ENCODE data around the gene NAV2.
"Not testable (repeated sequence)": the region's sequence is repeated elsewhere in the genome, so short reads cannot be mapped to it uniquely, and the experiment has no call there.

Gene NAV2

DNA sequence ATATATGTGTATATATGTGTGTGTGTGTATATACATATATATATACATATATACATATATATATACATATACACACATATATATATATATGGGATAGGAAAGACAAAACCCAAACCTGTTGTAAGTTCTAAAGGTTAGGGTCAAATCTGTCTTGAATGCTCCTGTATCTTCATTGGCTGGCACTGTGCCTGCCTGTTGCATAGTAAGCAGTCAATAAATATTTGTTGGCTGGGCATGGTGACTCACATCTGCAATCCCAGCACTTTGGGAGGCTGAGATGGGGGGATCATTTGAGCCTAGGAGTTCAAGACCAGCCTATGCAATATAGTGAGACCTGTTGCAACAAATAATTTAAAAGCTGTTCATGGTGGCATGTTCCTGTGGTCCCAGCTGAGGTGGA, 242.3 kb downstream of the NAV2 start:
- H3K9me3 Mint-ChIP-seq = no peaks in the 10 kb centered on the region
- no peak overlapping the region for H3K27ac Mint-ChIP-seq
- H3K4me1 Mint-ChIP-seq (ENCODE audit: low read depth) = peaks cover 9% of the 10 kb centered on the region
- peaks cover 24% of the 10 kb centered on the region for H3K27me3 Mint-ChIP-seq (ENCODE audit: low read depth)
- H3K36me3 Mint-ChIP-seq (ENCODE audit: low read depth) = no peaks in the 10 kb centered on the region
- H3K4me3 Mint-ChIP-seq = no peak overlapping the region

DNA sequence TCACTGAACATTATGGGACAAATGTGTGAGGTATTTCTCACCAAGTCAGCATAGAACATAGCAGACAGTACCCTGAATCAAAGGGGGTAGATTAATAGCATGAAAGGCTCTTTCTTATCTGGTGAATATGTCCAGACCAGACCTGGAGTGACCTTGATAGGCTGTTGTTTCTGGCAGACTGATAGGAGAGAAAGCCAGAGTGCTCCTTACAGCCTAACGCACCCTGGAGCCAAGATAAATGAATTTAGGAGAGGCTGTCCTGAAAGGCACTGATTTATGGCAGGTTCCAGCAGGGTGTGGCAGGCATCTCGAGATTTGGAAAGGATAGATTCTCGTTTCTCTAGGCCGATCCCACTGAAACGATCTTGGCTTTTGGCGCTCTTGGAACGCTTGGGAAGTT, 243.0 kb downstream of the NAV2 start:
- Mint-ChIP-seq H3K9me3 (no peaks in the 10 kb centered on the region), H3K27ac (no peak overlapping the region), H3K27me3 (ENCODE audit: low read depth) (peaks cover 24% of the 10 kb centered on the region), H3K4me3 (no peak overlapping the region), H3K36me3 (ENCODE audit: low read depth) (no peaks in the 10 kb centered on the region), H3K4me1 (ENCODE audit: low read depth) (peaks cover 9% of the 10 kb centered on the region)

DNA sequence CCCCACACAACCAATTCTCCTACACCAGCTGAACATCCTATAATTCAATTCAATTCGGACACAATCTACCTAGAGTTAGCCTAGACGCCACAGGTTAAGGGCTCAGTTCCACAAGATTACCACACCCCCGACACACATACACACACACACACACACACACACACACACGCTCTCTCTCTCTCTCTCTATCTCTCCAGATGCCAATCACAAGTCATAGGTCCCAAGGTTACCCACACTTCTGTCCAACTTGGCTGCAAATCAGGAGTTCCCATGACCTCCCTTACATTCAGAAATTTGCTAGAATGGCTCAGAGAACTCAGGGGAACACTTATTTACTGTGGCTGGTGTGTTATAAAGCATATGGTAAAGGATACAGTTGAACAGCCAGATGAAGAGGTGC, 243.6 kb downstream of the NAV2 start:
- Mint-ChIP-seq H3K4me3 (no peak overlapping the region), H3K27me3 (ENCODE audit: low read depth) (peaks cover 24% of the 10 kb centered on the region)

DNA sequence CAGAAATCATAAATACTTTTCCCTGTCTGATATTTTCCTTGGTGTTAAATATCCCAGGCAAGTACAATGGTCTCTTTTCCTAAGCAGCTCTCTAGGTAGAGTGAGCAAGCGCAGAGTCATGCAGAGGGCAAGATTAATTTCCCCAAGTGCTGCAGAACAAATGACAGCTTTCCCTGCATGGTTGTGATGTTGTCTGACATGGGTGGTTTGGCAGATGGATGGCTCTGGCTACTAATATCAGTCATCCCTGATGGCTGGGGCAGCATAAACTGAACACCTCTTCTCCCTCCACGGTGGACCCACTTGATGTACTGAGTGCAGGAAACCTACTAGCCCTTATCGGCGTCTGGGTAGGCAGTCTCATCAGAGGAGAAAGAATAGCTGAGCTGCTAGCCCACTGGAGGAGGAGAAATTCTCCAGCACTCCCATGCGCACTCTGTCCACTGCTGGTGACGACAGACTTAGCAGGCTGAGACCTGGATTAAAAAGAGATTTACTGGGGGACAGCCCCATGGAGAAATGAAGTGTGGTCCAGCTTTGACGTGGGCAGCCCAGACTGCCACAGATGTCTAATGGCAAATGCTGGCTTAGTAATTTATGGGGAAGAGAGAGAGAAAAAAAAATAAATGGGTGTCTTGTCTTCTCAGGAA, 244.8 kb downstream of the NAV2 start:
- Mint-ChIP-seq H3K4me1 (ENCODE audit: low read depth) (peaks cover 2% of the 10 kb centered on the region), H3K27ac (no peak overlapping the region), H3K4me3 (no peak overlapping the region), H3K36me3 (ENCODE audit: low read depth) (no peaks in the 10 kb centered on the region), H3K27me3 (ENCODE audit: low read depth) (peaks cover 16% of the 10 kb centered on the region), H3K9me3 (no peaks in the 10 kb centered on the region)

More for the DNA sequence above, 243.6 kb downstream of the NAV2 start:
- H3K36me3 Mint-ChIP-seq (ENCODE audit: low read depth) = no peaks in the 10 kb centered on the region
- H3K9me3 Mint-ChIP-seq = no peaks in the 10 kb centered on the region
- no peak overlapping the region for H3K27ac Mint-ChIP-seq
- peaks cover 9% of the 10 kb centered on the region for H3K4me1 Mint-ChIP-seq (ENCODE audit: low read depth)

DNA sequence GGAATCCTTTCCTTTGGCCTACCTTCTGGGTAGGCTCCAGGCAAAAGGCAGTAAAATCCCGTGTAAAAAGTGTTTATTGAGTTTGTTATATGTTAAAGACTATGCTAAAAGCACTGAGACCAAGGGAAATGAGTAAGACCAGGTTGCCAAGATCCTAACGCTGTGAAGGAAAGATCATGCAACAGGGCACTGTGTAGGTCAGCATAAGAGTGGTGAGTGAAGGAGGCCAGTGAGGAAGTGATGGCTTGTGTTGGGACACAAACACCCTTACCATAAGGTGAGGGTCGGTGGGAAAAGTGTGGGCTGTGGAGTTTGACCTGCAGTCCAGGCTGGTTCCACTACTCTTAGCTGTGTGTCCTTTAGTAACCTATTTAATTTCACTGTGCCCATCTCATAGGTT, 245.6 kb downstream of the NAV2 start:
- Mint-ChIP-seq H3K4me1 (ENCODE audit: low read depth) (peaks cover 2% of the 10 kb centered on the region), H3K36me3 (ENCODE audit: low read depth) (no peaks in the 10 kb centered on the region), H3K27me3 (ENCODE audit: low read depth) (peaks cover 10% of the 10 kb centered on the region), H3K9me3 (no peaks in the 10 kb centered on the region), H3K27ac (no peak overlapping the region), H3K4me3 (no peak overlapping the region)

DNA sequence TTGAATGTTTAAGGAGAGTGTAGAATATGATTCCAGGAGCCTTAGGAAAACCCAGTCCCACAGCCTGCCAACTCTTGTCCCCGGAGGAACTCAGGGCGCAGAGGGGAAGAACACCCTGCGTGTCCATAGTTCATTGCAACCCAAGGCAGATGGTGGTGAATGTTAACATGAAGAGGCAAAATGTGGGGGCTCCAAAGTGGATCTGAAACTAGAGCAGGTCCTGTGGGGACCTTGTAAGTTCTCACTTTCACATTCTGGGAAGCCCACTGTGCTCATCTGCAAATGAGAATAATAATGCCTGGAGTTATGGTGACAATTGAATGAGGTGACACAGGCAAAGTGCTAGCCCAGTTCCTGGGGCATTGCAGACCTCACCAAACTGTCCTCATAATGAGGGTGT, 246.6 kb downstream of the NAV2 start:
- Mint-ChIP-seq H3K9me3 (no peaks in the 10 kb centered on the region), H3K4me1 (ENCODE audit: low read depth) (no peaks in the 10 kb centered on the region), H3K27me3 (ENCODE audit: low read depth) (peaks cover 4% of the 10 kb centered on the region), H3K4me3 (no peak overlapping the region), H3K36me3 (ENCODE audit: low read depth) (no peaks in the 10 kb centered on the region), H3K27ac (no peak overlapping the region)

DNA sequence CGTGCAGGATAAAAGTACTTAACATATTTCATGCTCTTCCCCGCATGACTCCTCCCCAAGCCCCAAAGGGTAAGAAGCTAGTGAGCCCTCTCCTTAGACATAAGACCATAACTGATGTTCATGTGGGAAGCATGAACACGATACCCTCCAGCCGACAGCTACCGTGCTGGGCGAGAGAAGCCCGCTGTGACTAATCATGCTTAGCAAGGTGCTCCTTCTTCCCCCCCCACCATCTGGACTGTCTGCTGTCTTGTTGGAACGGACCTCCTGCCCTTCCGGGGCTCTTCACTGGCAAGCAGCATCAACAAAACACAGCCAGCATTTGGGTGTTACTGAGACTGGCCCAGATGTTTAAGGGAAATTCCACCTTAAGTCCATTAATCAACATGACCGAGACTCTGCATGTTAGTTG, 247.0 kb downstream of the NAV2 start:
- no peak overlapping the region for H3K27ac Mint-ChIP-seq
- no peaks in the 10 kb centered on the region for H3K4me1 Mint-ChIP-seq (ENCODE audit: low read depth)
- H3K27me3 Mint-ChIP-seq (ENCODE audit: low read depth) = peaks cover 4% of the 10 kb centered on the region
- no peaks in the 10 kb centered on the region for H3K36me3 Mint-ChIP-seq (ENCODE audit: low read depth)
- no peaks in the 10 kb centered on the region for H3K9me3 Mint-ChIP-seq
- no peak overlapping the region for H3K4me3 Mint-ChIP-seq

DNA sequence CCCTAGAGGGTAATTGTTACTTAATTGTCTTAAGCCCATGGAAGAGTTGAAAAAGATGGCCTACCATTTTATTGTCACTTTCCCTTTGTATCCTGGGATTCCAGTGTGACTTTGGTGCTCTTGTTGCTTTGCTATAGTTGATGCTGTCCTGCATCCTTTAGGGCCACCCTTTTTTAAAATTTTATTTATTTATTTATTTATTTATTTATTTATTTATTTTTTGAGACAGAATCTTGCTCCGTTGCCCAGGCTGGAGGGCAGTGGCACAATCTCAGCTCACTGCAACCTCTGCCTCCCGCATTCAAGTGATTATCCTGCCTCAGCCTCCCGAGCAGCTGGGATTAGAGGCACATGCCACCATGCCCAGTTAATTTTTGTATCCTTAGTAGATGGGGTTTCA, 247.8 kb downstream of the NAV2 start:
- not testable (repeated sequence) for H3K27me3 Mint-ChIP-seq (ENCODE audit: low read depth); H3K27ac Mint-ChIP-seq; H3K4me3 Mint-ChIP-seq; H3K4me1 Mint-ChIP-seq (ENCODE audit: low read depth); H3K36me3 Mint-ChIP-seq (ENCODE audit: low read depth); H3K9me3 Mint-ChIP-seq

DNA sequence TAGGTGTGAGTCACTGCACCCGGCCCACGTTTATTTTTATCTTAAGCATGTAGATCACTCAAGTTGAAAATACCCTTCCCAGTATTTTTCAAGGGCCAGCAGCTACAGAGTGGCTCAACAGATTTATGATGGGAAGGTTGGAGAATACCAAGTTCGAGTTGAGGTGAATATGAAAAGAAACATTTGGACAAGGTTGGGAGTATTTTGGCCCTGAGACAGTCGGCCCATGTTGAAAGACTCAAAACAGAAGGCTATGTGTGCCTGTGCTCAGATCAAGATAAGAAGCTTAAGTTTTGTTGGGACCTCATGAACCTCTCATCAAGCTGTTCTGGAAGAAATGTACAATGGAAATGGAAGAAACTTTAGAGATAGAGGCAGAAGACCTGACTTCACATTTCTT, 248.6 kb downstream of the NAV2 start:
- H3K9me3 Mint-ChIP-seq = no peaks in the 10 kb centered on the region
- H3K27me3 Mint-ChIP-seq (ENCODE audit: low read depth) = peaks cover 14% of the 10 kb centered on the region

DNA sequence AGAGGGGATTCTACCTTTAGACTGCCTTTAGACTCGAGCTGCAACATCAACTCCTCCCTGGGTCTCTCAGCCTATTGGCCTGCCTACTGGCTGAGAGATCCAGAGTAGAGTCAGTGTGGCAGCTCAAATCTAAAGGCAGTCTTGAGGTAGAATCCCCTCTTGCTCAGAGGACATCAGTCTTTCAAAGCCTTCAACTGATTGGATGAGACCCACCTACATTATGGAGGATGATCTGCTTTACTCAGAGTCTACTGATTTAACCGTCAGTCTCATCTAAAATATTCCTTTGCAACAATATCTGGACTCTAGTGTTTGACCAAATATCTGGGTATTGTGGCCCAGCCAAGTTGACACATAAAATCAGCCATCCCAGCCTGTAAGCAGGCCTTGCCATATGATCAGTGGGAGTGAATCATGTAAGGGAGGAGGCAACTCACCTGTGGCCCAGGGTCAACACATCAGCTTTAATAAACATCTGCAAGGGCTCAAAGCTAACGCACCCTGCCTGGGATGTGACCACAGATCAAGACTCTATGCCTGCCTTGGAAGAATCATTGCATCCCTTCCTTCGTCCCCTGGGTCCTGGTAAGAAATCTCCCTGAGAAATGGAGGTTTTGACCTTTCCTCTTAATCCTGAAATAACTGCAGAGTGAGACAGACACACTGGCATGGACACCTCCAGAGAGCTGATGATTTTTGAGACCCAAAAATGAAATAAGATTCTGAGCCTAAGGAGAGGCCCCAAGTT, 249.6 kb downstream of the NAV2 start:
- peaks cover 19% of the 10 kb centered on the region for H3K27me3 Mint-ChIP-seq (ENCODE audit: low read depth)
- no peak overlapping the region for H3K4me3 Mint-ChIP-seq
- no peaks in the 10 kb centered on the region for H3K9me3 Mint-ChIP-seq
- H3K27ac Mint-ChIP-seq = no peak overlapping the region
- no peaks in the 10 kb centered on the region for H3K4me1 Mint-ChIP-seq (ENCODE audit: low read depth)
- H3K36me3 Mint-ChIP-seq (ENCODE audit: low read depth) = no peaks in the 10 kb centered on the region

More for the DNA sequence above, 248.6 kb downstream of the NAV2 start:
- Mint-ChIP-seq H3K27ac (no peak overlapping the region), H3K36me3 (ENCODE audit: low read depth) (no peaks in the 10 kb centered on the region), H3K4me1 (ENCODE audit: low read depth) (no peaks in the 10 kb centered on the region), H3K4me3 (no peak overlapping the region)

DNA sequence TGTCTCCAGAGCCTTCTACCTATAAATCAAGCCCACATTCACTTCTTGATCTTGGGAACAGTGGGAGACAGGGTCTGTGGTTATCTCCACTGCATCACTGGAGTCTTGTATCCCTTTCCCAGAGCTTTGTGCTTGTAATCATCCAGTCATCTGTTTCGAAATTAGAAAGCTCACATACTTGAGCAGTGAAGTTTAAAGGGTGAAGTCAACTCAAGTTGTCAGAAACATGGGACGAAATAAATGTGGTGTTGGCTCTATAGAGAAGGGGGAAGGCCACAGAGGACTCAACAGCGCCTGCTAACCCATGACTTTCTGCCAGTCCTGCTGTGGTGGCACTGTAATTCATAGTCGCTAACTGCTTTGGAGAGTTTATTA, 250.2 kb downstream of the NAV2 start:
- Mint-ChIP-seq H3K4me3 (no peak overlapping the region), H3K4me1 (ENCODE audit: low read depth) (no peaks in the 10 kb centered on the region), H3K9me3 (no peaks in the 10 kb centered on the region), H3K27ac (no peak overlapping the region), H3K27me3 (ENCODE audit: low read depth) (peaks cover 19% of the 10 kb centered on the region), H3K36me3 (ENCODE audit: low read depth) (no peaks in the 10 kb centered on the region)

DNA sequence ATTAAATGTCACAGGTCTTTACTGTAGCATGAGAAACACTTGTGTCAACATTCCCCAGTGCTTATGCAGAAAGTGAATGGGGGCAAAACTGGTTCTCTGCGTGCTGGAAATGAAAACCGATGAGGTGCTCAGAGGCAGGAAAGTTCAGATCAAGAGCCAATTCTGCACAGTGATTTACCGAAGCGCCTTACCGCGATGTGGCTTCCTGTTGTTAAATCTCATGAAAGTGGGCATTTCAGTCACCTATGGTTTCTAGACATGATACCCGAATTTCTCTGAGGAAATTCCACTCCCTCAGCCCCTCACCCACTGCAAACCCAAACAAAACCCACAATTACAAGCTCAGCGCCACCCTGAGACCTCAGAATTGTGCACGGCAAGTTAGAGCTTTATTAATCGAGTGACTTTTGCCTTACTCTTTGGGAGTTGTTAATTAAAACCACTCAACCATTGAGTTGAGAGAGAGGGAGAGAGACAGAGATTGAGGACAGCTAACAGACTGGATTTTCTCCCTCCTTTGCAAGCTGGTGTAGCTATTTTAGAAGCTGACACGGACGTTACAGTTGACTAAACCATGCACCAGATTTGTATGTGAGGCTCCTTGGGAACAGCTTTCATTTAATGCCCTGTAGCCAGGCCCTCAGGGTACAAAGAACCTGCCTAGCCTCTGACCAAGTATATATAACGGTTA, 251.2 kb downstream of the NAV2 start:
- H3K36me3 Mint-ChIP-seq (ENCODE audit: low read depth) = no peaks in the 10 kb centered on the region
- H3K27me3 Mint-ChIP-seq (ENCODE audit: low read depth) = peaks cover 19% of the 10 kb centered on the region
- H3K27ac Mint-ChIP-seq = no peak overlapping the region
- H3K4me3 Mint-ChIP-seq = no peak overlapping the region
- no peaks in the 10 kb centered on the region for H3K4me1 Mint-ChIP-seq (ENCODE audit: low read depth)
- H3K9me3 Mint-ChIP-seq = no peaks in the 10 kb centered on the region

DNA sequence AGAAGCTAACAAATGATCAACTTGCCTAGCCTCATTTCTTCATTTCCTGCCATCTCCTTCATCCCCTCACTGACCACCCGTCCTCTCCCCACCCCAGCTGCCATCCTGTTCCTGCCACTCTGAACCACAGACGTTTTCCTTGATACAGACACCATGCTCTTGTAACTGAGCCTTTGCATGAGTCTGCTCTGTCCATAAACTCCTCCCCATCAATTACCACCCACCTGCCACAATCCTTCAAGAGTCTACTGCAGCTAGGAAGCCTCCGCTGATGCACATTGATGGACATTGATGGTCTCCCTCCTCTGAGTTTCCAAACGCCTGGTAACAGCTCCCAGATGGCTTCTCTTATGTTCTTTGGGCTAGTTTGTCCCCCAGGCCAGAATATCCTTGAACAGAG, 253.8 kb downstream of the NAV2 start:
- no peaks in the 10 kb centered on the region for H3K4me1 Mint-ChIP-seq (ENCODE audit: low read depth)
- no peaks in the 10 kb centered on the region for H3K9me3 Mint-ChIP-seq

DNA sequence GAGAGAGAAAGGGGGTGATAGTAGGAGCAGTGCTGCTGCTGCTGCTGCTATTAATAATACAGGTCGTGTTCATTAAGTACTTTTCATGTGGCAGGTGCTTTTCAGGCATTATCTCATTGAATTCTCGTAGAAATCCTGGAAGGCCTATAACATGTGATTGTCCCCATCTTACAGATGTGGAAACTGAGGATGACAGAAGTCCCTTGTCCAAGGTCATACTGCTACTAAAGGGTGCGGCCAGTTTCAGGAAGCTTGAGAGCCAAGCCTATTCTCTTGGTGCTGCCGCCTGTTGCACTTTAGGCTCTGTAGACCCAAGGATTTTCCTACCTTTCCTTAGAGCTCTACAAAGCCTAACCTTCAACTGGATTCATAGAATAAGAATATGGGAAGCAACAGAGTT, 254.3 kb downstream of the NAV2 start:
- Mint-ChIP-seq H3K9me3 (no peaks in the 10 kb centered on the region), H3K36me3 (ENCODE audit: low read depth) (no peaks in the 10 kb centered on the region), H3K4me1 (ENCODE audit: low read depth) (no peaks in the 10 kb centered on the region)

More for the DNA sequence above, 253.8 kb downstream of the NAV2 start:
- no peak overlapping the region for H3K27ac Mint-ChIP-seq
- H3K36me3 Mint-ChIP-seq (ENCODE audit: low read depth) = no peaks in the 10 kb centered on the region
- H3K27me3 Mint-ChIP-seq (ENCODE audit: low read depth) = peaks cover 19% of the 10 kb centered on the region
- no peak overlapping the region for H3K4me3 Mint-ChIP-seq

DNA sequence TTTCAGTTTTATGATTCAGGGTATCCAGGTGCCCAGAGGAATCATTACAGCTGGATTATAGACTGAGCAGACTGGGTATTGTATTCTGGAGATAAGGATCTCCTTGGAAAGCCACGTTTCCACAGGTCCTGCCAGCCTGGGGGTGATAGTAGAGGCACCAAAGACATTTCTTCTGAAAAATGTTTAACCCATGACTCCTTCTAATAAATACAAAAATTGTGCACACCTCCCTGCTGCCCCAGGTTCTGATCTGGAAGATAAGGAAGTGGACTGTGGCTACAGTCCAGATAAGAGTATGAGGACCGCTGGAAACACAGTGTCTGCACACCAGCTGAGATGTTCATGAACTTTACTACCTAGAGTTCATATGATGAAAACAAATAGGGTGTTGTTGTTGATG, 255.2 kb downstream of the NAV2 start:
- Mint-ChIP-seq H3K4me1 (ENCODE audit: low read depth) (no peaks in the 10 kb centered on the region), H3K27ac (no peak overlapping the region), H3K27me3 (ENCODE audit: low read depth) (peaks cover 19% of the 10 kb centered on the region), H3K4me3 (no peak overlapping the region), H3K9me3 (no peaks in the 10 kb centered on the region), H3K36me3 (ENCODE audit: low read depth) (no peaks in the 10 kb centered on the region)

More for the DNA sequence above, 254.3 kb downstream of the NAV2 start:
- peaks cover 19% of the 10 kb centered on the region for H3K27me3 Mint-ChIP-seq (ENCODE audit: low read depth)
- H3K27ac Mint-ChIP-seq = no peak overlapping the region
- no peak overlapping the region for H3K4me3 Mint-ChIP-seq

All from T-helper 1 cell treated with Interleukin-12 subunit alpha and Interleukin-12 subunit beta and Interleukin-4 antibody, amounts not matched to agents 30 μg/mL and 1 μg/mL, for 36 hours (primary cell).